Dedifferentiated amniotic fluid mesenchymal stem cell (primary cell): ENCODE data around the gene ZBTB46.

Experiments used
- DNase-seq: peaks from one replicate; pipeline ENCODE4 v3.0.0-alpha.2; 2016; ENCODE audit errors: extremely low spot score

Gene ZBTB46

GRCh38 chr20:63767886-63768285, 63.2 kb downstream of the ZBTB46 start:
- DNase-seq, result no peak

DNA sequence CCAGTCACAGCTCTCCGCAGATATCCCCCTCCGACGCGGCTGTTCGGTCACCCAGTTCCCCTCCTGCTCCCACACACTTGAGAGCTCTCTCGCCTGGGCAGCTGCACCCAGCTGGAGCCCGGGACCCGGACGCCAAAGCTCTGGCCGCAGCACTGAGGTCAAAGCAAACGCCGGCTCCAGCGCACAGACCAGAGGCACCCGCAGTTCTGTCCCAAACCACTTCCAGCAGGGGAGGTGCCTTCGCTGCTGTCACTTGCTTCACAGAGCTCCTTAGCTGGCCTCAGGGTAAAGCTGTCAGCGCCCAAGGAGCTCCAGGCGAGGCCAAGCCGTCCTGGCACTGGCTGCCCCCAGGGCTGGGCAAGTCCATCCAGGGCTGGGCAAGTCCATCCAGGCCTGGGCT, 63.6 kb downstream of the ZBTB46 start:
- DNase-seq, result no peak

GRCh38 chr20:63766695-63767426, 64.2 kb downstream of the ZBTB46 start:
- no peak for DNase-seq

- no peak for DNase-seq
Measured at GRCh38 chr20:63765902-63766301, 65.2 kb downstream of the ZBTB46 start.

- no peak for DNase-seq
Measured at GRCh38 chr20:63765082-63765873, 65.8 kb downstream of the ZBTB46 start.

- no peak for DNase-seq
Measured at GRCh38 chr20:63759377-63759901, 71.6 kb downstream of the ZBTB46 start.

DNA sequence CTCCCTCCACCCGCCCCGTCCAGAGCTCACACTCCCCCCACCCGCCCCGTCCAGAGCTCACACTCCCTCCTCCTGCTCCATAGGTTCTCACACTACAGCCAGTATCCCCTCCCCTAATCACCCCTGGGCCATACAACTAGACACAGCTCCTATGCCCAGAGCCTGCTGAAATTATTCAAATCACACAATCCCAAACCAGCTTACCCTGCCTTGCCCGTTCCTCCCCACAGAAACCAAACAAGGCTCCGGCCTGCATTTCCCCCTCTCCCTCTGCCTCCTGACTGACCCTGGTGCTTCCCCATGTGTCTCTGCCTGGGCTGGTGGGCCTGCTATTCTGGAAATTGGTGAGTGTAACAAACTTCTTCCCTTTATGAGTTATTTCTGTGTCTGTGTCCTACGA, 72.9 kb downstream of the ZBTB46 start:
- no peak for DNase-seq

DNA sequence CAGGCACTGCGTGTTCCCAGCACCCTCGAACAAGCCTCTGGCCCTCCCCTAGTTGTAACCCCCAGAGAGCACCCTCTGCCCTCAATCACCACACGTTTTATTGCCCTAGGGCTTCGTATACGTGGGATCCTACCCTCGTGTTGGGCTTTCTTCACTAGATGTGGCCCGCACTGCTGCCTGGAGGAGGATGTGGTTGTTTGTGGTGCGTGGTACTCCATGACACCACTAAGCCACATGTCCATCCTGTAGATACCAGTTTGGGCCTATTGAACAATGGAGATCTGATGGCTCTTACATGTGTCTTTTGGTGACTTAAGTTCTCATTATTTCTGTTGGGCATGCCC, 74.4 kb downstream of the ZBTB46 start:
- no peak for DNase-seq

DNA sequence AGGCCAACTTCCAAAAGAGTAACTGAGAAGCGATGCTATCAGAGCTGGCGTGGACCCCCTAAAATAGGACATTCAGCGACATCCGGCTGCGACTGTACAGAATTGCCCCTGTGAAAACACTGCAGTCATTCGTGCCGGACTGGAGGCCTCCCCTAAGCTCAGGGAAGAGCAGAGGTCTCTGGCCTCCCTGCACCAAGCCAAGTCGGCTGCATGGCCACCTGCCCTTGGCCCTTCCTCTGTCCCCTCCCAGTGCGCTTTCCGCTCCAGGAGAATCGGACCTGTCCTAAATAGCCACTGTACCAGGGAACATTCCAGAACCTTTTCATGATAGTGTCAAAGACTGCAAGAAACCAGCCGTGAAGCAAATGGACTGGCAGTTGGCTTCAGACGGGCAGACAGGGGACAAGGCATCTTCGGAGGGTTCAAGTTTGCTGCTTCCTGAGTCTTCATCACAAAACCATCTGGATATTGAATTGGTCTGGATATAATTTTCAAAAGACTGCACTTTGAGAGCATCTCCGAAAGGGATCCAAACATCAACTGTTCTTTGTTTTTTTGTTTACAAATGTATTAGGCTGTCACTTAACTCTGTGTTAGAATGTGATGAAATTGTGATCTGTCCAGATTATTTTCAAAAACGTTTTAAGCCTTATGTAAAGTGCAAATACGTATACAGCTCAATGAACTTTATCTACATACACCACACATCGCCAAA, 75.0 kb downstream of the ZBTB46 start:
- no peak for DNase-seq

GRCh38 chr20:63754008-63754407, 77.1 kb downstream of the ZBTB46 start:
- no peak for DNase-seq

DNA sequence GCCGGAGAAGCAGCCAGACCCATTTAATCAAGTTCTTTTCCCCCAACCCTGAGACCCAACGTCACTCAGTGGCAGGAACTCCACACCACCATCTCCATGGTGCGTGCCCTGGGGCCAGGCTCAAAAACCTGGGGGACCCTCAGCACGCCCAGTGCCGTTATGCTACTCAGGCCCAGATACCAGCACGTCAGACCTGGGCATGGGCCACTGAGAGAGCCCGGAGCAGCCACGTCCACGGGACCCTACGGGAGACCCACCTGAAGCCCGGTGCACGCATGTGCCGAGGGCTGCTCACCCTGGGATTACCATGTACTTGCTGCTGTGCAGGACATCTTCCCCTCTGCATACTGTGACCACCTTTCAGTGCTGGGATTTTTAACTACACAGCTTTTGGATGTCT, 77.7 kb downstream of the ZBTB46 start:
- no peak for DNase-seq

DNA sequence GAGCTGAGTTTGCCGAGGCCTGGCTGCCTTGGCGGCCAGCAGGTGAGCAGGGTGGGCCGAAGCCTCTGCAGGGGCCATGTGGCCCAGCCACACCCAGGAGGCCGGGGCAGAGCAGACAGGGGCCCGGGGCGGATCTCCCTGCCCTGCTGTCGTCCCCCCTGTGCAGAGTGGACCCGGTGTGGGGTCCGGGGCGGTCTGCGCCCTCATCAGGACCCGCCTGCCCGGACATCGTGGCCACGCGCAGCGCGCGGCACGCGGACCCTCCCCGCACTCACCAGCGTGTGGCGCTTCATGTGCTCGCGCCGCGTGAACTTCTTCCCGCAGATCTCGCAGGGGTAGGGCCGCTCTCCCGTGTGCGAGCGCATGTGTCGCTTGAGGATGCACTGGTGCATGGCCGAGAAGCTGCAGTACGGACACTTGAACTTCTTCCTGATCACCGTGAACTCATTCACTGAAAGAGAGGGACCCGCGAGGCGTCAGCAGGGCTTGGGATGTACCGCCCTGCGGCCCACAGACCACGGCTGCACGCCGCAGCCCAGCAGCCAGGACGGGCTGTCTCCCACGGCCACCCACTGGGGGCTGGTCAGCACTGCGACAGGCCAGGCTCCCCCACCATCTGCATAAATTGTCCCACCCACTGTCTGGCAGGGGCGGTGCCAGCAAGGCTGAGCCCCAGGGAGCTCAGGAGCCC, 78.5 kb downstream of the ZBTB46 start:
- DNase-seq, result no peak

GRCh38 chr20:63751471-63752271, 79.4 kb downstream of the ZBTB46 start:
- no peak for DNase-seq

- no peak for DNase-seq
Measured at GRCh38 chr20:63750807-63751470, 80.1 kb downstream of the ZBTB46 start.

DNA sequence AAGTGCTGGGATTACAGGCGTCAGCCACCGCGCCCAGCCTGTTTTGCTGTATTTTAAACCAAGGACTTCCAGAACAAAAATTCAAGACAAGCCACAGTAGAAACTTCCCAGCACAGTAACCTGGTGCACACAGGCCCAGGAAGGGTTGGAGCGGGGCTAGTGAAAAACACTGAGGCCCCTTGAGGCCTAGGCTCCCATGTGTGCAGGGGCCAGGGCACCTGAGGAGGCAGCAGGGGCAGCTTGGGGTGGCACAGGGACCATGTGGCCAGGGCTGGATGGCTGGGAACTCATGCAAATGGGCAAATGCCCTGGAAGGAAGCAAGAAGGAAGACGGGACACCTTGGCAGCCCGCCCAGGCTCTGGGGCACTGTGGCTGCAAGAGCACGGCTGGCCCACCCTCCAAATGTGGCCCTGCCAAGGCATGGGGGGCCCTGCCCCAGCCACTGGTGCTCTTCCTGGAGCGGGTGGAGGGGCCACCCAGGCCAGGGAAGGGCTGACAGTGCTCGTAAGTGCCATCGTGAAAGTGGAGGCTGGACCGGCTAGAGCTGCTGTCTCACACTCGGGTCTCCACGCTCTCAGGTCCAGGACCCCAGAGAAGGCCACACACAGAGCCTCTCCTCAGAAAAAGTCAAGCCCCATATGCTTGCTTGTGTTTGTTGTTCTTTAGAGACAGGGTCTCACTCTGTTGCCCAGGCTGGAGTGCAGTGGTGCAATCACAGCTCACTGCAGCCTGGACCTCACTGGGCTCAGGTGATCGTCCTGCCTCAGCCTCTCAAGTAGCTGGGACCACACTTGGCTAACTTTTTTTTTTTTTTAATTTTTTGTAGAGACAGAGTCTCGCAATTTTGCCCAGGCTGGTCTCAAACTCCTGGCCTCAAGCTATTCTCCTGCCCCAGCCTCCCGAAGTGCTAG, 81.2 kb downstream of the ZBTB46 start:
- DNase-seq, result no peak

GRCh38 chr20:63748934-63749270, 82.2 kb downstream of the ZBTB46 start:
- no peak for DNase-seq

DNA sequence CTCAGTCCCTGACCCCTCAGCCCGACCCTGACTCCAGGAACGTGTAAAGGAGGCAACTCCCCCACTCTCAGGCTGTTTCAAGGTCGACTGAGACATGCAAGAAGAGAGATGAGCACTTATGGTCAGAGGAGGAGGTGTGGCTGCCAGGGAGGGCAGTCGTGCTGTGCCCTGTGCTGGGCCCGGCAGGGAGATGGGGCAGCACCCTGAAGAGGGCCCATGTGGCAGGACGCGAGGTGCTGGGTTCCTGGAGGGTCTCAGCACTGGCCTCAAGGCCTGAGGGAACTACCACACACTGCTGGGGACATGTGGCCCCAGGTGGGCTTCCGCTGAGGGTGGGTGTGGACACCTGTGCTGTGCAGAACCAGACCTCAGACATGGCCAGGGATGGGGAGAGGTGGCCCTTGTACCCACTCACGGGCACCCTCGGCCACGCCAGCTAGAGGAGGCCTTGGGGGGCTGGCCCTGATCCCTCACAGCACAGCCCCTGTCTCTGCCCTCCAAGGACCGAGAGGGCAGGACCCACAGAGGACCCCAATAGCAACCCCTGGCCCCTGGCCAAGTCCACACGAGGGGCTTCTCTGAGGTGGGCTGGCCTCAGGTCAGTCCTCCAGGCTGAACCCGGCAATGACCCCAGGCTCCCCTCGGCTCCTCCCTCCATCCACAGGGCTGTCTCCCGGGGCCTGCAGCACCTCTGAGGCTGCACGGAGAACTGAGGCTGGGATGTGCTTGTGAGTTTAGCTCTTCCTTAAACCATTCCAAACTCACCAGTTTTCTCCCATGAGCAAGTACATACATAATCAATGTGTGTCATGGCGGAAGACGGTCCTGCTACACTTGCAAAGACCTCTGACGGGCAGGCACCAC, 82.8 kb downstream of the ZBTB46 start:
- DNase-seq, result no peak

GRCh38 chr20:63747622-63748069, 83.4 kb downstream of the ZBTB46 start:
- DNase-seq, result no peak
